ENCODE measurements around the gene ATG16L1.

ATG16L1 gene

GRCh38 chr2:233325256-233325655, 73.8 kb downstream of the ATG16L1 start:
- DNase-seq (ENCODE audit: low spot score), result no peak
- TF ChIP-seq, protein P1, sequence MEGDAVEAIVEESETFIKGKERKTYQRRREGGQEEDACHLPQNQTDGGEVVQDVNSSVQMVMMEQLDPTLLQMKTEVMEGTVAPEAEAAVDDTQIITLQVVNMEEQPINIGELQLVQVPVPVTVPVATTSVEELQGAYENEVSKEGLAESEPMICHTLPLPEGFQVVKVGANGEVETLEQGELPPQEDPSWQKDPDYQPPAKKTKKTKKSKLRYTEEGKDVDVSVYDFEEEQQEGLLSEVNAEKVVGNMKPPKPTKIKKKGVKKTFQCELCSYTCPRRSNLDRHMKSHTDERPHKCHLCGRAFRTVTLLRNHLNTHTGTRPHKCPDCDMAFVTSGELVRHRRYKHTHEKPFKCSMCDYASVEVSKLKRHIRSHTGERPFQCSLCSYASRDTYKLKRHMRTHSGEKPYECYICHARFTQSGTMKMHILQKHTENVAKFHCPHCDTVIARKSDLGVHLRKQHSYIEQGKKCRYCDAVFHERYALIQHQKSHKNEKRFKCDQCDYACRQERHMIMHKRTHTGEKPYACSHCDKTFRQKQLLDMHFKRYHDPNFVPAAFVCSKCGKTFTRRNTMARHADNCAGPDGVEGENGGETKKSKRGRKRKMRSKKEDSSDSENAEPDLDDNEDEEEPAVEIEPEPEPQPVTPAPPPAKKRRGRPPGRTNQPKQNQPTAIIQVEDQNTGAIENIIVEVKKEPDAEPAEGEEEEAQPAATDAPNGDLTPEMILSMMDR (IDR thresholded peaks at IDR 0.05; ENCODE audit: extremely low read depth, insufficient read depth, missing control alignments), result no peak
- in situ Hi-C loops (cut with MboI; ENCODE audit: low pct_unique_long_range_greater_than_20kb, low sequenced_read_pairs, unreplicated experiment), result no loop called here

DNA sequence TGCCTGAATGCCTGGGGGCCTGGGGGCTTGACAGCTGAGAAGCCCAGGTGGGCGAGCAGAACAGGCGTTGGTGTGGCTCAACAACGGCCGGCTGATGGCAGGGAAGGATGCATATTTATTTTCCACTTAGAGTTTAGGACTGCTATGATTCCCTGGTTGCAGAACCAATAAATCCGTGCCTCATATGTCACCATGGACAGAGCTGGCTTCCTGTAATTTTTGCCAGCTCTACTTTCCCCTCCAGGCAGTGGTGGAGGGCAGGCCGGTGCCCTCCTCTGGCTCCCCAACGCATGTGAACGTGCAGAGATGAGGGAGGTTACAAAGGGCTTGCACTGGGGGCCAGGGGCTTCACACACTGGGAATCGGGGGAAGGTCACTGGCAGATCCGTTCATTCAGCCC, 74.3 kb downstream of the ATG16L1 start:
- in situ Hi-C loops (cut with MboI; ENCODE audit: low pct_unique_long_range_greater_than_20kb, low sequenced_read_pairs, unreplicated experiment), result no loop called here
- TF ChIP-seq, protein P1 (IDR thresholded peaks at IDR 0.05; ENCODE audit: extremely low read depth, insufficient read depth, missing control alignments), result no peak
- DNase-seq (ENCODE audit: low spot score), result no peak

DNA sequence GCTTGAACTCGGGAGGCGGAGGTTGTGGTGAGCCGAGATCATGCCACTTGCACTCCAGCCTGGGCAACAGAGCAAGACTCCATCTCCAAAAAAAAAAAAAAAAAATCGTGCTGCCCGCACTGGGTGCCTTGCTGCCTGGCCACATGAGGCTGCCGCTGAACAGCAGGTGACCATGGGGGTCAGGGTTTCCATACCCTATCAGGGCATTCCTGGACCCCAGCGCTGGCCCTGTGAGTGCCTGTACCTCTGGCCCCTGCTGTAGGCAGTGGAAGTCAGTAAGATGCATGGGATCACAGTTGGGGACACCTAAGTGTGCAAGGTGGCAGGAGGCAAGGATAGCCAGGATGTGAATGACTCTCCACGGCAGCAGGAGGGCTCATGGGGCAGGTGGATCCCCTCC, 75.0 kb downstream of the ATG16L1 start:
- TF ChIP-seq, protein P1 (IDR thresholded peaks at IDR 0.05; ENCODE audit: extremely low read depth, insufficient read depth, missing control alignments), result no peak
- in situ Hi-C loops (cut with MboI; ENCODE audit: low pct_unique_long_range_greater_than_20kb, low sequenced_read_pairs, unreplicated experiment), result no loop called here
- DNase-seq (ENCODE audit: low spot score), result no peak

- TF ChIP-seq, protein P1 (IDR thresholded peaks at IDR 0.05; ENCODE audit: extremely low read depth, insufficient read depth, missing control alignments), result no peak
- in situ Hi-C loops (cut with MboI; ENCODE audit: low pct_unique_long_range_greater_than_20kb, low sequenced_read_pairs, unreplicated experiment), result no loop called here
- no peak for DNase-seq (ENCODE audit: low spot score)
Observed at GRCh38 chr2:233328922-233329321, 77.4 kb downstream of the ATG16L1 start.

GRCh38 chr2:233329489-233330135, 78.1 kb downstream of the ATG16L1 start:
- DNase-seq (ENCODE audit: low spot score), result no peak
- in situ Hi-C loops (cut with MboI; ENCODE audit: low pct_unique_long_range_greater_than_20kb, low sequenced_read_pairs, unreplicated experiment), result no loop called here
- TF ChIP-seq, protein P1 (IDR thresholded peaks at IDR 0.05; ENCODE audit: extremely low read depth, insufficient read depth, missing control alignments), result no peak

GRCh38 chr2:233331536-233331935, 80.1 kb downstream of the ATG16L1 start:
- TF ChIP-seq, protein P1 (IDR thresholded peaks at IDR 0.05; ENCODE audit: extremely low read depth, insufficient read depth, missing control alignments), result no peak
- in situ Hi-C loops (cut with MboI; ENCODE audit: low pct_unique_long_range_greater_than_20kb, low sequenced_read_pairs, unreplicated experiment), result no loop called here
- peak; percentile 62 for DNase-seq (ENCODE audit: low spot score)

All from GM13977 (cell line).